B cell (primary cell): ENCODE data around the gene ALDH1B1. TPM values are rescaled to one million over a fixed set of nuclear protein-coding genes. Genes with fewer than 3 reads are reported as not detected.

Experiments
- ATAC-seq: fragments of 200-7000 bp; cut with Tn5 transposase; one replicate; pipeline ENCODE4 v1.10.0; 2021; ENCODE audit warnings: low read depth, mild to moderate bottlenecking, moderate number of reproducible peaks, moderate library complexity
- CTCF ChIA-PET: fragments of 350-600 bp; sonication (Branson Sonifier 250); formaldehyde crosslinking; loops from one replicate; lab custom pipeline; 2021; ENCODE audit warnings: antibody characterized with exemption, inconsistent platforms; lab: Charles Lee
- POLR2A ChIA-PET: fragments of 350-600 bp; sonication (Branson Sonifier 250); formaldehyde crosslinking; loops from one replicate; lab custom pipeline; 2021; ENCODE audit warnings: antibody characterized with exemption; lab: Charles Lee
- DNase-seq: peaks from one replicate; pipeline ENCODE4 v3.0.0; 2013
- H2AFZ ChIP-seq: 2 replicates; pipeline ENCODE4 v1.6.1; 2012; ENCODE audit warnings: mild to moderate bottlenecking, low read depth, low read length; ENCODE audit not compliant: insufficient read depth, poor library complexity, severe bottlenecking
- H3K27ac ChIP-seq, 2 donors: 1 replicate in 1 of 2; 2 replicates in 1 of 2; pipeline ENCODE4 v1.5.1; 2012 to 2013; ENCODE audit warnings: low read length in 2 of 2, mild to moderate bottlenecking in 2 of 2, moderate library complexity in 1 of 2
- H3K27me3 ChIP-seq, 4 experiments: fragments of 200-600 bp in 1 of 4; sonication (generic) in 1 of 4; replicated peaks in 1 of 4; 1 replicate in 2 of 4; 2 replicates in 2 of 4; pipeline versions ENCODE4 v1.6.1 to v1.7.0; 2013 to 2016; ENCODE audit warnings: low read length in 3 of 4, mild to moderate bottlenecking in 2 of 4, mixed read lengths in 1 of 4, moderate library complexity in 1 of 4; ENCODE audit not compliant: insufficient read depth in 4 of 4, control insufficient read depth in 3 of 4; ENCODE audit errors: control extremely low read depth in 1 of 4
- H3K36me3 ChIP-seq, 2 experiments: replicated peaks in 1 of 2; 1 replicate in 1 of 2; 2 replicates in 1 of 2; pipeline versions ENCODE4 v1.6.1 to v1.7.1; 2013; ENCODE audit warnings: low read length in 1 of 2; ENCODE audit not compliant: insufficient read depth in 2 of 2, control insufficient read depth in 1 of 2; ENCODE audit errors: control extremely low read depth in 1 of 2, extremely low read depth in 1 of 2
- H3K4me1 ChIP-seq, 2 donors: fragments of 200-600 bp in 1 of 2; sonication (generic) in 1 of 2; 1 replicate in 1 of 2; 2 replicates in 1 of 2; pipeline versions ENCODE4 v1.5.1 to v1.6.1; 2013 to 2017; ENCODE audit warnings: low read length in 2 of 2; ENCODE audit not compliant: control insufficient read depth in 2 of 2, insufficient read depth in 2 of 2
- H3K4me2 ChIP-seq: replicated peaks from 2 replicates; pipeline ENCODE3; 2012; ENCODE audit warnings: mild to moderate bottlenecking, low read depth, low read length; ENCODE audit not compliant: poor library complexity, severe bottlenecking
- H3K4me3 ChIP-seq, 5 experiments: fragments of 200-600 bp in 1 of 5; sonication (generic) in 1 of 5; 1 replicate in 3 of 5; 2 replicates in 2 of 5; pipeline versions ENCODE4 v1.5.1 to v1.7.0; 2011 to 2016; ENCODE audit warnings: low read length in 4 of 5, mild to moderate bottlenecking in 4 of 5, low read depth in 2 of 5, control low read depth in 1 of 5, moderate library complexity in 1 of 5; ENCODE audit not compliant: insufficient read depth in 1 of 5; ENCODE audit errors: control extremely low read depth in 1 of 5, extremely low read depth in 1 of 5
- H3K79me2 ChIP-seq: fragments of 200-600 bp; sonication (generic); one replicate; pipeline ENCODE4 v1.6.0; 2016; ENCODE audit warnings: low read length; ENCODE audit not compliant: control insufficient read depth, insufficient read depth
- H3K9ac ChIP-seq: fragments of 200-600 bp; sonication (generic); 2 replicates; pipeline ENCODE4 v1.6.1; 2017; ENCODE audit warnings: mild to moderate bottlenecking, low read length, moderate library complexity
- H3K9me3 ChIP-seq, 3 donors: one replicate each; pipeline versions ENCODE4 v1.6.1 to v1.7.1; 2013; ENCODE audit warnings: low read length in 2 of 3; ENCODE audit not compliant: control insufficient read depth in 2 of 3, insufficient read depth in 1 of 3; ENCODE audit errors: control extremely low read depth in 1 of 3
- H4K20me1 ChIP-seq: 2 replicates; pipeline ENCODE4 v1.6.0; 2012; ENCODE audit warnings: mild to moderate bottlenecking, low read length; ENCODE audit not compliant: insufficient read depth, control insufficient read depth, poor library complexity, severe bottlenecking
- H3K27ac Mint-ChIP-seq: one replicate; pipeline ENCODE4 v1.8.0; 2021; ENCODE audit warnings: mixed read lengths
- H3K27me3 Mint-ChIP-seq: one replicate; pipeline ENCODE4 v1.8.0; 2021; ENCODE audit warnings: mixed read lengths
- H3K4me1 Mint-ChIP-seq: one replicate; pipeline ENCODE4 v1.8.0; 2021; ENCODE audit warnings: mixed read lengths
- H3K4me3 Mint-ChIP-seq: one replicate; pipeline ENCODE4 v1.8.0; 2021; ENCODE audit warnings: mixed read lengths
- H3K9me3 Mint-ChIP-seq: one replicate; pipeline ENCODE4 v1.8.0; 2022; ENCODE audit warnings: mixed read lengths; ENCODE audit not compliant: insufficient read depth
- EZH2 ChIP-seq: IDR thresholded peaks from 2 replicates; pipeline ENCODE4 v1.6.1; 2012; ENCODE audit warnings: borderline replicate concordance, low read depth, mild to moderate bottlenecking, moderate library complexity, low read length; ENCODE audit not compliant: insufficient read depth, poor library complexity, severe bottlenecking
- WGBS: methylation state at CpG from one replicate; pipeline ENCODE4 v1.1.5; 2013; ENCODE audit warnings: missing lambda C conversion rate; ENCODE audit not compliant: insufficient coverage; 5-methylcytosine and 5-hydroxymethylcytosine counted together
- intact Hi-C: fragments of 100-400 bp; cut with micrococcal nuclease; formaldehyde crosslinking; loops from one replicate; pipeline ENCODE4 v1.10.0; 2022
- polyA plus RNA-seq: library from polyadenylated mRNA; depleted of rRNA; stranded (reverse); fragments of >200 nt; gene quantifications from 2 replicates; pipeline ENCODE4 v1.2.3, GENCODE V29; 2012
- total RNA-seq, 2 donors: library from RNA; stranded (reverse); fragments of 120-200 nt in 1 of 2; gene quantifications; 1 replicate in 1 of 2; 2 replicates in 1 of 2; pipeline versions ENCODE4 v1.2.3 to v1.2.4, GENCODE V29; 2013 to 2022
- TF ChIP-seq, protein P1 (sequence below): fragments of 200-600 bp; IDR thresholded peaks from one replicate; pipeline ENCODE4 v1.8.0; 2022; ENCODE audit warnings: antibody characterized with exemption, mild to moderate bottlenecking

The ALDH1B1 gene
- total and polyA plus RNA-seq, 2 donors (not counting 1 experiment from before 2014, with no cell fraction given): 0.81 to 4.8 TPM

DNA sequence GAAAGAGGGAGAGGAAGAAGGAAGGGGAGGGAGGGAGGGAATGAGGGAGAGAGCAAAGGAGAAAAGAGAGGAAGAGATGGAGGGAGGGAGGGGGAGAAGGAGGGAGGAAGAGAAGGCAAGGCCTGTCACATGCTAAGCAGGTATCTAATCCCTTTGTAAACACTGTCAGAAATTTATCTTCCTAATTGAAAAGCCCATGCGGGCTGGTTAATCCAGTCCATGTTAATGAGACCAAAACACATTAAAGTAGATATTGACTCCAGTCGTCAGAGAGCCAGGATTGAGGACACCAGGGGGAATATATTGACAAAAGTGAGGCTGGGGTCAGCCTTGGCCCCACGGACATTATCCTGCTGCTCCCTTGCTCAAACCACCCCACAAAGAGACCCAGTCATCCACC lies 37.4 kb upstream of the ALDH1B1 start:
- Mint-ChIP-seq H3K9me3 (no peaks in the 10 kb centered on the region), H3K4me3 (no peak overlapping the region), H3K4me1 (no peaks in the 10 kb centered on the region), H3K27ac (no peak overlapping the region), H3K27me3 (no peaks in the 10 kb centered on the region)
- intact Hi-C loops: no loop called here
- ChIA-PET CTCF (no interaction called here), POLR2A (no interaction called here)
- peaks cover 0 to 5% (median 0%) of the 10 kb centered on the region in 3 donors for H3K9me3 ChIP-seq
- no peaks in the 10 kb centered on the region for H3K36me3 ChIP-seq
- peaks cover 0 to 3% (median 0%) of the 10 kb centered on the region in 4 experiments for H3K27me3 ChIP-seq
- TF ChIP-seq, protein P1, sequence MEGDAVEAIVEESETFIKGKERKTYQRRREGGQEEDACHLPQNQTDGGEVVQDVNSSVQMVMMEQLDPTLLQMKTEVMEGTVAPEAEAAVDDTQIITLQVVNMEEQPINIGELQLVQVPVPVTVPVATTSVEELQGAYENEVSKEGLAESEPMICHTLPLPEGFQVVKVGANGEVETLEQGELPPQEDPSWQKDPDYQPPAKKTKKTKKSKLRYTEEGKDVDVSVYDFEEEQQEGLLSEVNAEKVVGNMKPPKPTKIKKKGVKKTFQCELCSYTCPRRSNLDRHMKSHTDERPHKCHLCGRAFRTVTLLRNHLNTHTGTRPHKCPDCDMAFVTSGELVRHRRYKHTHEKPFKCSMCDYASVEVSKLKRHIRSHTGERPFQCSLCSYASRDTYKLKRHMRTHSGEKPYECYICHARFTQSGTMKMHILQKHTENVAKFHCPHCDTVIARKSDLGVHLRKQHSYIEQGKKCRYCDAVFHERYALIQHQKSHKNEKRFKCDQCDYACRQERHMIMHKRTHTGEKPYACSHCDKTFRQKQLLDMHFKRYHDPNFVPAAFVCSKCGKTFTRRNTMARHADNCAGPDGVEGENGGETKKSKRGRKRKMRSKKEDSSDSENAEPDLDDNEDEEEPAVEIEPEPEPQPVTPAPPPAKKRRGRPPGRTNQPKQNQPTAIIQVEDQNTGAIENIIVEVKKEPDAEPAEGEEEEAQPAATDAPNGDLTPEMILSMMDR: no peak
- no peak for TF ChIP-seq EZH2
- no peak overlapping the region for H3K9ac ChIP-seq
- H4K20me1 ChIP-seq: no peaks in the 10 kb centered on the region
- H3K4me2 ChIP-seq: no peak overlapping the region
- H3K27ac ChIP-seq: no peak overlapping the region
- WGBS: no CpG with 5 or more reads among the region's 3 CpGs
- DNase-seq (no peak), ATAC-seq (no peak)
- no peak overlapping the region for H2AFZ ChIP-seq
- no peaks in the 10 kb centered on the region for H3K79me2 ChIP-seq
- no peak overlapping the region for H3K4me3 ChIP-seq
- no peaks in the 10 kb centered on the region for H3K4me1 ChIP-seq

- Mint-ChIP-seq H3K27me3 (no peaks in the 10 kb centered on the region), H3K9me3 (no peaks in the 10 kb centered on the region), H3K27ac (no peak overlapping the region), H3K4me1 (no peaks in the 10 kb centered on the region), H3K4me3 (no peak overlapping the region)
- TF ChIP-seq, protein P1: no peak
- no peak for TF ChIP-seq EZH2
- Histone ChIP-seq H3K27me3 (peaks cover 0 to 3% (median 0%) of the 10 kb centered on the region in 4 experiments), H3K9me3 (peaks cover 0 to 5% (median 0%) of the 10 kb centered on the region in 3 donors), H3K4me3 (no peak overlapping the region), H3K79me2 (no peaks in the 10 kb centered on the region), H3K36me3 (no peaks in the 10 kb centered on the region), H2AFZ (no peak overlapping the region), H4K20me1 (no peaks in the 10 kb centered on the region), H3K27ac (no peak overlapping the region), H3K4me2 (no peak overlapping the region), H3K9ac (no peak overlapping the region), H3K4me1 (no peaks in the 10 kb centered on the region)
- intact Hi-C loops: no loop called here
- WGBS: 97% methylated on average over 3 of the region's 3 CpGs
- ChIA-PET CTCF (no interaction called here), POLR2A (no interaction called here)
- no peak for ATAC-seq
- DNase-seq: no peak
These were observed 36.9 kb upstream of the ALDH1B1 start for GRCh38 chr9:38355517-38356120.
